Colonic mucosa (tissue), 4 donors: ENCODE results near the gene HLA-E. TPM values are rescaled to one million over a fixed set of nuclear protein-coding genes. Genes with fewer than 3 reads are reported as not detected.

Source experiments
- DNase-seq: peaks from one replicate; pipeline ENCODE4 v3.0.0-alpha.2; 2020
- H3K27ac ChIP-seq: fragments of 200-600 bp; one replicate; pipeline ENCODE4 v1.8.0; 2021
- H3K27me3 ChIP-seq: fragments of 200-600 bp; one replicate; pipeline ENCODE4 v1.8.0; 2021
- H3K36me3 ChIP-seq: fragments of 200-600 bp; one replicate; pipeline ENCODE4 v1.8.0; 2021
- H3K4me1 ChIP-seq: fragments of 200-600 bp; one replicate; pipeline ENCODE4 v1.8.0; 2021; ENCODE audit warnings: mild to moderate bottlenecking
- H3K4me3 ChIP-seq: fragments of 200-600 bp; one replicate; pipeline ENCODE4 v1.8.0; 2021
- H3K9ac ChIP-seq, 2 donors: one replicate each; pipeline ENCODE4 v1.7.0; 2013; ENCODE audit warnings: control low read depth in 2 of 2, low read depth in 2 of 2, low read length in 2 of 2
- H3K9me3 ChIP-seq: fragments of 200-600 bp; one replicate; pipeline ENCODE4 v1.8.0; 2021
- intact Hi-C: fragments of 100-400 bp; cut with DNase I; formaldehyde crosslinking; loops from one replicate; pipeline ENCODE4 v1.14.1; 2022
- total RNA-seq, 2 donors: library from RNA; stranded (reverse); fragmentation: NEBNext Ultra II Directional in 1 of 2; extraction: Animal tissue kit (Norgen Biotek cat#: 25700) in 1 of 2; gene quantifications; one replicate each; pipeline ENCODE4 v1.2.1, GENCODE V29; 2021
- TF ChIP-seq, protein P1 (sequence below): fragments of 200-600 bp; IDR thresholded peaks from one replicate; pipeline ENCODE4 v1.8.0; 2022; ENCODE audit warnings: antibody characterized with exemption, mild to moderate bottlenecking
- donor health status: healthy.
- donor health status: DM: no; HTN: no; CAD: no.
- donor health status: DM: no; HTN: no; CAD: no.

Gene HLA-E
- total RNA-seq, 2 donors from 2014 or later, result 208 to 471 TPM

DNA sequence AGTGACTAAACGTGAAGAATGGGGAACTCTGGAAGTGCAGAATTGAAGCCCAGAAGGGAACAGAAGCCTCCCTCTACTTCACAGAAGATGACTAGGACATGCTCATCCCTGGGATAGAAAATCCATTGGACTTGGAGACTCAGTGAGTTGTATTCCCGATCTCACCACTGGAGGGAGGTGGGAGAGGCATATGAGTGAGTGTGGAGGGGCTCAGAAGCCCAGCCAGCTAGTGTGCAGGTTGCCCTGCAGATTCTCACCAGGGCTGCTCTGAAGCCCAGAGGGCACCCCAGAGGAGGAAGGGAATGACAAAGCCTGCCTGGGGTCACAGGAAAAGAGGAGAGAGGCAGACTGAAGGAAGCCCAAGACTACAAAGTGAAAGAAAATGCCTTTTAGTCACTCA is 42.1 kb upstream of the HLA-E start:
- Histone ChIP-seq H3K27me3 (peaks cover 87% of the 10 kb centered on the region), H3K4me1 (no peaks in the 10 kb centered on the region), H3K9ac (no peak overlapping the region), H3K9me3 (no peaks in the 10 kb centered on the region), H3K36me3 (no peaks in the 10 kb centered on the region), H3K4me3 (no peak overlapping the region), H3K27ac (no peak overlapping the region)
- no peak for DNase-seq
- intact Hi-C loops, result no loop called here
- TF ChIP-seq, protein P1, sequence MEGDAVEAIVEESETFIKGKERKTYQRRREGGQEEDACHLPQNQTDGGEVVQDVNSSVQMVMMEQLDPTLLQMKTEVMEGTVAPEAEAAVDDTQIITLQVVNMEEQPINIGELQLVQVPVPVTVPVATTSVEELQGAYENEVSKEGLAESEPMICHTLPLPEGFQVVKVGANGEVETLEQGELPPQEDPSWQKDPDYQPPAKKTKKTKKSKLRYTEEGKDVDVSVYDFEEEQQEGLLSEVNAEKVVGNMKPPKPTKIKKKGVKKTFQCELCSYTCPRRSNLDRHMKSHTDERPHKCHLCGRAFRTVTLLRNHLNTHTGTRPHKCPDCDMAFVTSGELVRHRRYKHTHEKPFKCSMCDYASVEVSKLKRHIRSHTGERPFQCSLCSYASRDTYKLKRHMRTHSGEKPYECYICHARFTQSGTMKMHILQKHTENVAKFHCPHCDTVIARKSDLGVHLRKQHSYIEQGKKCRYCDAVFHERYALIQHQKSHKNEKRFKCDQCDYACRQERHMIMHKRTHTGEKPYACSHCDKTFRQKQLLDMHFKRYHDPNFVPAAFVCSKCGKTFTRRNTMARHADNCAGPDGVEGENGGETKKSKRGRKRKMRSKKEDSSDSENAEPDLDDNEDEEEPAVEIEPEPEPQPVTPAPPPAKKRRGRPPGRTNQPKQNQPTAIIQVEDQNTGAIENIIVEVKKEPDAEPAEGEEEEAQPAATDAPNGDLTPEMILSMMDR, result no peak

DNA sequence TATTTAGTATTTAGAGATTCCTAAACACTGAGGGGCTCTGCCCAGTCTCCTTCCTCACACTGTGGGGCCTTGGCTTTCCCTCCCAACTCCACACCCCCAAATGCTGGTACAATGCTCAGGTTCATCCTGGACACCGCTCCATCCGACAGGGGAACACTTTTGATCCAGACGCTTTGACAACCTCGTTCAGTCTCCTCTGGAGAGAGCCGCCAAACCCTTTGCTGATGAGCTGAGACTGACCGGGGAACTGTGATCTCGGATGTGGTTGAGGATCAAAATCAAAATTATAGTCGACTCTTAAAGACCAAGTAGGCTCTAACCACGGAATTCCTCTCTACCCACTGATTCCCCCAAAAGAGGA is 38.8 kb upstream of the HLA-E start:
- Histone ChIP-seq H3K9me3 (no peaks in the 10 kb centered on the region), H3K27ac (no peak overlapping the region), H3K9ac (no peak overlapping the region), H3K36me3 (no peaks in the 10 kb centered on the region), H3K4me3 (no peak overlapping the region), H3K27me3 (peaks cover 74% of the 10 kb centered on the region), H3K4me1 (no peaks in the 10 kb centered on the region)
- DNase-seq, result no peak
- intact Hi-C loops, result no loop called here
- TF ChIP-seq, protein P1, result no peak

DNA sequence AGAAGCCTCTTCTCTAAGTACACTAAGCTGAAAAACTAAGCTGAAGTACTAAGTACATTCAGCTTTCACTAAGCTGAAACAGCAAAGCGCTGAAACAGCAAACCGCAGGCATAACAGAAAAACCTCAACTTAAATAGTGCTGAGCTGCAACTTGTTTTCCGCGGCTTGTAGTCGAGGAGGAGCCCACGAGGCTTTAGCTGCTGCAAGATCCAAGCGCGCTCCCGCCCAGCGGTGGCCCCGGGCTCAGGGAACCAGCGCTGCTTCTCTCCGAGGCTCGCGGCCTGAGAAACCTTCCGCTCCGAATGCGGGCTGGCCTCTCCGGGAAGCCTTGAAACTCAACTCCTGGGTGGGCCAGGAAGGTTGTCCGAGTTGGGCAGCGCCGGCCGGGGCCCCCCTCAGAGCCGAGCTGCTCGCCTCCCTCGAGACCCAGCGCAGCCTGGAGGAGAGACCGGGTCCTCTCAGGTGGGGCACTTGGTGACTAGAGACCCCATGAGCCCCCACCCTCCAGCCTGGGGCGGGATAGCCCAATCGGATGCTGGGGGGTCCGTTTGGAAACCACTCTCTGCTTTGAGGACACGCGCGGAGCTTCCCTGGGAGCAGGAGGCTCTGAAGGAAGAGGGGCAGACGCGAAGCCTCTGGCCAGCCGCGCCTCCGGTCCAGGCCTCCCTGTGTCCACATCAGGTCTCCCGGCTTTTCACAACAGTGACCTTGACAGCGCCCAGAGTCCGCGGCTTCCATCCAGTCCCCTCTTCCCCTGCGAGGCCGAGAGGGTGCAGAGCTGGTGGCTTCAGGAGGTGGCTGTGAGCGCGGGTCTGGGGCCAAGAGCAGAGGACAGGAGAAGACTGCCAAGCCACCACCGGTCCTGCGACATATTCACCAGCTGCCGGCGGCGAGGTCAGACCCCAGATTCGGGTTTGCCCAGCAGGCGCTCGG is 38.1 kb upstream of the HLA-E start:
- Histone ChIP-seq H3K9me3 (no peaks in the 10 kb centered on the region), H3K27me3 (peaks cover 69% of the 10 kb centered on the region), H3K4me1 (no peaks in the 10 kb centered on the region), H3K9ac (no peak overlapping the region), H3K4me3 (no peak overlapping the region), H3K36me3 (no peaks in the 10 kb centered on the region), H3K27ac (no peak overlapping the region)
- TF ChIP-seq, protein P1, result no peak
- DNase-seq, result peak; percentile 34
- intact Hi-C loops, result no loop called here

DNA sequence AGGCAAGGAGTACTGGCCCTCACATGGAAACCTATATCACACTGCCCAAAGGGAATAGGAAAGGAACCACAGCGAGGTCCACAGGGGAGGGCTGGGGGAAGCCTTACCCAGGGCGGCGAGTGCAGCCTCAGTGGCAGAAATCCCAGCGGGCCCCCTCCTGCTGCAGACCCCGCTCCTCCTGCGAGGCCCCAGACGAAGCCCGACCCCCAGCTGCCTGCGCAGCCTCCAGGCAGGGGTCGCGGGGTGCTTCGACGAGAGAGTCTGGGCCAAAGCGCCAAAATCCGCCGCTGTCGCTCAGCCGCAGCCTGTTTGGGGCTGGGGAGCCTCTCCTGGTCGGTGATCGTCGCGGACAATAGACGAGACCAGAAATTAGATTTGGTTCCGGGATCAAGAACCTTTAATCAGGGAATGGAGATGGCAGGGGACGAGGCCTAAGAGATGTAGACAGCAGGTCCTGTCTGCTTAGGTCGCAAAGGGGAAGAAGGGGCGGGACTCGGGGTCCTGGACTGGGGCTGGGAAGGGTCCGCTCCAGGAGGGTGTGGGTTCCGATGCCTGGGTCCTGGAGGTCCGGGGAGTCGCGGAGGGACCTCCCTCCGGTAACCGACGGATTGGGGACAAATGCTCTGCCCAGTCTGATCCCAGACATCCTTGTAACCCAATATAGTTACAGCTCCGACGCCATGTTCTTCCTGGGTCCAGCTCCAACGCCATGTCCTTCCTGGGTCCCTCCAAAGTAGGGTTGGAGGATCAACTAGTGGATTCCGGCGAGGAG is 36.4 kb upstream of the HLA-E start:
- Histone ChIP-seq H3K4me3 (no peak overlapping the region), H3K9me3 (no peaks in the 10 kb centered on the region), H3K27ac (no peak overlapping the region), H3K27me3 (peaks cover 63% of the 10 kb centered on the region), H3K4me1 (no peaks in the 10 kb centered on the region), H3K9ac (no peak overlapping the region), H3K36me3 (no peaks in the 10 kb centered on the region)
- intact Hi-C loops, result no loop called here
- DNase-seq, result no peak
- TF ChIP-seq, protein P1, result no peak

DNA sequence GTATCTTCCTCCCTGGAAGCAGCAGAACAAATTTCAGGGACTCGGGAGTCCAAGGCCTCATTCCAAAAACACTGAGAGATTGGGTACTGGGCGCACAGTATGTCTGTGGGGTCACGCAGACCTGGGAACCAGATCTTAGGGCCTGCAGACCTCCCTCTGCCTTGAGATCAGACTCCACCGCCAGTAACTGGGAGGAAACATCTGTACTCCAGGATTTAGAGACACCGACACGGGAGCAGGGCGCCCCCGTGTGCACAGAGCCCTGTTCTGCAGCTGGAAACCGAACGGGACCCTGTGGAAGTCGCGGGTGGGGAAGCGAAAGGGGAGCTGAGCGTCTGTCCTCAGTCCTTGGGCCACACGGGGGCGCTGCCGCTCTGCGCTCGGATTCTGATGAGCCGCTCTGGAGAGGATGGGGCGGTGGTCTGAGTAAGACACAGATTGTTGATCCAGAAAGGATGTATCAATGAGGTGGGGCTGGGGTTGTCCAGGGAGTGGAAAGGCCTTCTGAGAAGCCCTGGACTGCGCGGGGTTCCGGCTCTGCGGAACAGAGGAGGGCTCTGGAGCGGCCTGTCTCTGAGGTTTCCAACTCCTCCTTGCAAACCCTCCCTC is 35.7 kb upstream of the HLA-E start:
- H3K4me3 ChIP-seq, result no peak overlapping the region
- no peak overlapping the region for H3K27ac ChIP-seq
- peaks cover 64% of the 10 kb centered on the region for H3K27me3 ChIP-seq
- H3K9ac ChIP-seq, result no peak overlapping the region
- H3K9me3 ChIP-seq, result no peaks in the 10 kb centered on the region
- no peaks in the 10 kb centered on the region for H3K36me3 ChIP-seq
- TF ChIP-seq, protein P1, result peak; percentile 69
- intact Hi-C loops, result no loop called here
- peak; percentile 84 for DNase-seq
- no peaks in the 10 kb centered on the region for H3K4me1 ChIP-seq
